ENCODE results near the gene UBR1. TPM values are rescaled to one million over a fixed set of nuclear protein-coding genes. Genes with fewer than 3 reads are reported as not detected.

The UBR1 gene
- total RNA-seq, 1 experiment from 2014 or later = 22.2 TPM

DNA sequence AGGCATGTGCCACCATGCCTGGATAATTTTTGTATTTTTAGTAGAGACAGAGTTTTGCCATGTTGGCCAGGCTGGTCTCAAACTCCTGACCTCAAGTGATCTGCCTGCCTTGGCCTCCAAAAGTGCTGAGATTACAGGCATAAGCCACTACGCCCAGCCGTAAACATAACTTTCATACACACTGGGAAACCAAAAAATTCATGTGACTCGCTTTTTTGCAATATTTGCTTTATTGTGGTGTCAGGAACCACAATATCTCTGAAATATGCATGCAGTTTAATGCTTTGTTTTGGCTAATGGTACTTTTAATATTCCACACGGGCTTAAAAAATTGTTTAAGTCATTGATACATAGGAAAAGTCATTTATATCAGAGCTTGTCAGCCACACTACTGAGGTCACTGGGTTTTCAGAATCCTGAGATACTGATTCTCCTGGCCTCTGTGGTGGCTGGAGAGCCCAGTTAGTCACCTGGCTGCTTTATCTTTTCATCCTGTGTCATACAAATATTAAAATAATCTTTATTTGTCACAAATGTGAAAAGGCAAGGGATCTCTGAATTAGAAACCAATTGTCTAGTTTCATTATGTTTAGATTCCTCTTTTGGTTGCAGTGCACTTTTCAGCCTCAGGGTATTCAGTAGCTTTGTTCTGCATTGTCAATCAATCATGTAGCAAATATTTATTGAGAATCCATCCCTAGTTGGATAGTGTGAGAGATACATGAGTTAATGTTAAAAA is 37.5 kb upstream of the UBR1 start:
- TF ChIP-seq, protein P1, sequence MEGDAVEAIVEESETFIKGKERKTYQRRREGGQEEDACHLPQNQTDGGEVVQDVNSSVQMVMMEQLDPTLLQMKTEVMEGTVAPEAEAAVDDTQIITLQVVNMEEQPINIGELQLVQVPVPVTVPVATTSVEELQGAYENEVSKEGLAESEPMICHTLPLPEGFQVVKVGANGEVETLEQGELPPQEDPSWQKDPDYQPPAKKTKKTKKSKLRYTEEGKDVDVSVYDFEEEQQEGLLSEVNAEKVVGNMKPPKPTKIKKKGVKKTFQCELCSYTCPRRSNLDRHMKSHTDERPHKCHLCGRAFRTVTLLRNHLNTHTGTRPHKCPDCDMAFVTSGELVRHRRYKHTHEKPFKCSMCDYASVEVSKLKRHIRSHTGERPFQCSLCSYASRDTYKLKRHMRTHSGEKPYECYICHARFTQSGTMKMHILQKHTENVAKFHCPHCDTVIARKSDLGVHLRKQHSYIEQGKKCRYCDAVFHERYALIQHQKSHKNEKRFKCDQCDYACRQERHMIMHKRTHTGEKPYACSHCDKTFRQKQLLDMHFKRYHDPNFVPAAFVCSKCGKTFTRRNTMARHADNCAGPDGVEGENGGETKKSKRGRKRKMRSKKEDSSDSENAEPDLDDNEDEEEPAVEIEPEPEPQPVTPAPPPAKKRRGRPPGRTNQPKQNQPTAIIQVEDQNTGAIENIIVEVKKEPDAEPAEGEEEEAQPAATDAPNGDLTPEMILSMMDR (conservative IDR thresholded peaks at IDR 0.05) = no peak
- no peak overlapping the region for H3K14ac ChIP-seq (ENCODE audit: insufficient read depth, low read length)
- no peaks in the 10 kb centered on the region for H3K27me3 ChIP-seq (ENCODE audit: insufficient read depth, low read length)
- H2BK5ac ChIP-seq (ENCODE audit: insufficient read length, low read length) = no peak overlapping the region
- H3K36me3 Mint-ChIP-seq (ENCODE audit: insufficient read depth in 1 of 3, low read depth in 3 of 3) = peaks cover 0 to 20% (median 0%) of the 10 kb centered on the region in 3 experiments; a peak in 2 of 7 replicates
- H3K56ac ChIP-seq (ENCODE audit: insufficient read length, low read depth, low read length) = no peak overlapping the region
- no peak overlapping the region for H3K23ac ChIP-seq (ENCODE audit: insufficient read length, low read depth, low read length)
- H3K4me1 ChIP-seq (ENCODE audit: insufficient read depth, low read length) = no peaks in the 10 kb centered on the region
- H4K8ac ChIP-seq (replicated peaks; ENCODE audit: insufficient read length, low read depth, low read length) = no peak overlapping the region
- H3T11ph ChIP-seq (ENCODE audit: low read length) = no peak overlapping the region
- no peaks in the 10 kb centered on the region for H3K9me3 Mint-ChIP-seq
- H3K23me2 ChIP-seq (ENCODE audit: insufficient read length, low read depth, low read length, poor library complexity, severe bottlenecking) = no peaks in the 10 kb centered on the region
- H3K9me3 ChIP-seq (ENCODE audit: control insufficient read depth, low read depth, low read length) = no peaks in the 10 kb centered on the region
- no peak overlapping the region for H3K4me3 Mint-ChIP-seq
- no peaks in the 10 kb centered on the region for H3K27me3 Mint-ChIP-seq (ENCODE audit: low read depth)
- no peak overlapping the region for H3K4ac ChIP-seq (ENCODE audit: low read depth, low read length)
- H2AFZ ChIP-seq (ENCODE audit: low read length) = no peak overlapping the region
- H3K27ac ChIP-seq (ENCODE audit: insufficient read length, low read depth, low read length) = no peak overlapping the region
- H3K79me1 ChIP-seq (ENCODE audit: insufficient read depth, low read depth, low read length, poor library complexity, severe bottlenecking) = no peaks in the 10 kb centered on the region
- H3K18ac ChIP-seq (ENCODE audit: insufficient read length, low read depth, low read length) = no peak overlapping the region
- H4K5ac ChIP-seq (ENCODE audit: insufficient read length, low read depth, low read length) = no peak overlapping the region
- H2BK12ac ChIP-seq (ENCODE audit: insufficient read length, low read depth, low read length) = no peak overlapping the region
- H3K27ac Mint-ChIP-seq = no peak overlapping the region
- H2BK20ac ChIP-seq (ENCODE audit: low read depth, low read length, poor library complexity, severe bottlenecking) = no peak overlapping the region
- WGBS (ENCODE audit: extremely low coverage, insufficient read length, low lambda C conversion rate) = no CpG with 5 or more reads among the region's 4 CpGs
- no peak for DNase-seq
- no peak overlapping the region for H4K91ac ChIP-seq (ENCODE audit: insufficient read length, low read depth, low read length)
- H3K4me1 Mint-ChIP-seq = peaks cover 0 to 3% of the 10 kb centered on the region in 2 experiments; a peak in 2 of 4 replicates
- no peaks in the 10 kb centered on the region for H4K20me1 ChIP-seq (ENCODE audit: control insufficient read depth, insufficient read depth, insufficient read length)
- no peak overlapping the region for H2BK15ac ChIP-seq (ENCODE audit: low read depth, low read length)
- no peaks in the 10 kb centered on the region for H3K79me2 ChIP-seq (ENCODE audit: insufficient read depth, low read length)
- no peak overlapping the region for H3K9ac ChIP-seq (ENCODE audit: extremely low read depth, insufficient read length, low read length)
- H2AK5ac ChIP-seq (ENCODE audit: insufficient read length, low read length) = no peak overlapping the region
- H3K4me2 ChIP-seq (ENCODE audit: insufficient read depth, insufficient read length, low read length) = no peak overlapping the region
- no peak overlapping the region for H2BK120ac ChIP-seq (ENCODE audit: low read depth, low read length, poor library complexity, severe bottlenecking)
